PC-3 (cell line): ENCODE results near the gene FOXO4. TPM values are rescaled to one million over a fixed set of nuclear protein-coding genes. Genes with fewer than 3 reads are reported as not detected.
A peak's percentile ranks its signal among the peaks of the same experiment; 100 is the strongest.

Source experiments
- ATAC-seq: fragments of 200-7000 bp; cut with Tn5 transposase; 2 replicates; pipeline ENCODE4 v1.9.1; 2020; ENCODE audit warnings: mild to moderate bottlenecking, moderate library complexity
- BruUV-seq: library from RNA; stranded (reverse); fragments of 400-500 nt; replicated peaks from 2 replicates; lab custom pipeline; 2021; lab: Mats Ljungman, UMichigan
- CTCF ChIA-PET: fragments of 300-600 bp; sonication (Branson Sonifier 250); formaldehyde crosslinking; loops from one replicate; lab custom pipeline; 2022; ENCODE audit warnings: antibody characterized with exemption; lab: Charles Lee
- POLR2A ChIA-PET: fragments of 300-600 bp; sonication (Branson Sonifier 250); formaldehyde crosslinking; loops from one replicate; lab custom pipeline; 2022; ENCODE audit warnings: antibody characterized with exemption; ENCODE audit not compliant: unreplicated experiment; lab: Charles Lee
- DNase-seq: peaks from one replicate; pipeline ENCODE4 v3.0.0-alpha.2; 2015
- H2AFZ ChIP-seq: fragments of 300-600 bp; sonication (generic); 2 replicates; pipeline ENCODE4 v1.6.0; 2016; ENCODE audit warnings: antibody characterized with exemption, low read length
- H3F3A ChIP-seq: fragments of 300-600 bp; sonication (generic); one replicate; pipeline ENCODE4 v1.6.0; 2017; ENCODE audit warnings: antibody characterized with exemption, low read length, control low read depth, mild to moderate bottlenecking; ENCODE audit not compliant: unreplicated experiment
- H3K27ac ChIP-seq: fragments of 300-600 bp; sonication (generic); 2 replicates; pipeline ENCODE4 v1.5.1; 2016; ENCODE audit warnings: mild to moderate bottlenecking, low read length
- H3K27me3 ChIP-seq: fragments of 300-600 bp; sonication (generic); 2 replicates; pipeline ENCODE4 v1.6.1; 2016; ENCODE audit warnings: low read length, mixed read lengths
- H3K36me3 ChIP-seq: fragments of 300-600 bp; sonication (generic); 2 replicates; pipeline ENCODE4 v1.6.1; 2016; ENCODE audit warnings: low read depth, mixed run types, low read length, mixed read lengths
- H3K4me1 ChIP-seq: fragments of 300-600 bp; sonication (generic); 2 replicates; pipeline ENCODE4 v1.5.1; 2016; ENCODE audit warnings: low read length; ENCODE audit not compliant: insufficient read depth
- H3K4me2 ChIP-seq: fragments of 300-600 bp; sonication (generic); 2 replicates; pipeline ENCODE4 v1.6.0; 2016; ENCODE audit warnings: low read length
- H3K4me3 ChIP-seq: fragments of 300-600 bp; sonication (generic); 2 replicates; pipeline ENCODE4 v1.5.1; 2016; ENCODE audit warnings: mild to moderate bottlenecking, low read length, mixed read lengths
- H3K79me2 ChIP-seq: fragments of 300-600 bp; sonication (generic); 2 replicates; pipeline ENCODE4 v1.6.1; 2017; ENCODE audit warnings: low read length, mixed read lengths
- H3K9ac ChIP-seq: fragments of 300-600 bp; sonication (generic); 2 replicates; pipeline ENCODE4 v1.6.0; 2016; ENCODE audit warnings: mild to moderate bottlenecking, low read length
- H3K9me2 ChIP-seq: fragments of 300-600 bp; sonication (generic); replicated peaks from 2 replicates; pipeline ENCODE4 v1.6.1; 2016; ENCODE audit warnings: mixed run types, low read length, mixed read lengths
- H3K9me3 ChIP-seq: fragments of 300-600 bp; sonication (generic); 2 replicates; pipeline ENCODE4 v1.6.1; 2016; ENCODE audit warnings: low read length, mixed read lengths
- H4K20me1 ChIP-seq: fragments of 300-600 bp; sonication (generic); 2 replicates; pipeline ENCODE4 v1.6.1; 2016; ENCODE audit warnings: low read length, mixed read lengths
- CTCF ChIP-seq: fragments of 300-600 bp; sonication (generic); conservative IDR thresholded peaks from 2 replicates; pipeline ENCODE4 v1.5.1; 2017; ENCODE audit warnings: antibody characterized with exemption, low read depth, mild to moderate bottlenecking, low read length
- EZH2 ChIP-seq: fragments of 300-600 bp; sonication (generic); IDR thresholded peaks from one replicate; pipeline ENCODE4 v1.6.1; 2017; ENCODE audit warnings: antibody characterized with exemption, mild to moderate bottlenecking, low read length; ENCODE audit not compliant: unreplicated experiment
- EZH2phosphoT487 ChIP-seq: fragments of 300-600 bp; sonication (generic); IDR thresholded peaks from 2 replicates; pipeline ENCODE4 v1.6.1; 2018; ENCODE audit warnings: mild to moderate bottlenecking, antibody characterized with exemption, low read length, borderline replicate concordance
- intact Hi-C: fragments of 100-400 bp; cut with micrococcal nuclease; formaldehyde crosslinking; loops from 2 replicates; pipeline ENCODE4 v1.9.0; 2023
- total RNA-seq: library from RNA; depleted of rRNA; stranded (reverse); fragments of >200 nt; gene quantifications from 2 replicates; pipeline ENCODE4 v1.2.3, GENCODE V29; 2014

FOXO4 gene
- total RNA-seq, 1 experiment from 2014 or later = 5.1 TPM

- Histone ChIP-seq H2AFZ (no peak overlapping the region), H3K79me2 (no peaks in the 10 kb centered on the region), H3F3A (no peaks in the 10 kb centered on the region), H3K9ac (no peak overlapping the region), H4K20me1 (no peaks in the 10 kb centered on the region), H3K27ac (no peak overlapping the region), H3K4me2 (no peak overlapping the region), H3K4me3 (no peak overlapping the region), H3K27me3 (no peaks in the 10 kb centered on the region), H3K9me3 (no peaks in the 10 kb centered on the region), H3K4me1 (peaks cover under 1% of the 10 kb centered on the region; the same call in 1 of the 2 replicates), H3K36me3 (peaks cover 5% of the 10 kb centered on the region; the same call in 1 of the 2 replicates), H3K9me2 (no peaks in the 10 kb centered on the region)
- no peak for DNase-seq
- ChIA-PET CTCF (no interaction called here), POLR2A (no interaction called here)
- ATAC-seq = no peak
- BruUV-seq = no TSS peak
- TF ChIP-seq CTCF = no peak
- TF ChIP-seq EZH2phosphoT487 = no peak
- TF ChIP-seq EZH2 = no peak
- intact Hi-C loops = no loop called here
These were observed 44.8 kb downstream of the FOXO4 start for GRCh38 chrX:71140440-71140839.

DNA sequence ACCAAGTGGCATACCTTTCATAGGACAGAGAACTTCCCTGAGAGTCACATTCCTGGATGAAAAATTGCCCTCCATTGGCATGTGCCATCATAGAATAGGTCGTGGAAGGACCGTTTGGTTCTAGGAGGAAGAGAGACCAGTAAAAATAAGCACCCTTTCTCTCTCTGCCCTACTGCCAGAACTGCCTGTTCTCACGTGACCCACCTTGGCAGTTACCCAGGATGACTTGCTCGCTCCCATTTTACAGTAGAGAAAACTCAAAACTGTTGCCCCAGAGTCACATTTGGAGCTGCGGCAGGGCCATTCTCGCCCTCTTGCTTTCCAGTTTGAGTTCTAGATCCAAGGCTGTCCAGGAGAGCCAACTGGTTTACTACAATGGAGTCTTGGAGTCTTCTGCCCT, 47.9 kb downstream of the FOXO4 start:
- DNase-seq (no peak), ATAC-seq (no peak)
- Histone ChIP-seq H3K27ac (no peak overlapping the region), H3K27me3 (no peaks in the 10 kb centered on the region), H3K4me3 (no peak overlapping the region), H3K4me1 (peaks cover 10% of the 10 kb centered on the region), H3K4me2 (no peak overlapping the region), H2AFZ (no peak overlapping the region), H3K79me2 (no peaks in the 10 kb centered on the region), H3K9me3 (no peaks in the 10 kb centered on the region), H4K20me1 (no peaks in the 10 kb centered on the region), H3K9ac (no peak overlapping the region), H3K36me3 (no peaks in the 10 kb centered on the region; the same call in 1 of the 2 replicates), H3K9me2 (no peaks in the 10 kb centered on the region), H3F3A (no peaks in the 10 kb centered on the region)
- POLR2A ChIA-PET = no interaction called here
- CTCF ChIA-PET = no interaction called here
- TF ChIP-seq CTCF = no peak
- TF ChIP-seq EZH2phosphoT487 = no peak
- TF ChIP-seq EZH2 = no peak
- TSS peak; percentile 30 for BruUV-seq
- intact Hi-C loops = no loop called here

DNA sequence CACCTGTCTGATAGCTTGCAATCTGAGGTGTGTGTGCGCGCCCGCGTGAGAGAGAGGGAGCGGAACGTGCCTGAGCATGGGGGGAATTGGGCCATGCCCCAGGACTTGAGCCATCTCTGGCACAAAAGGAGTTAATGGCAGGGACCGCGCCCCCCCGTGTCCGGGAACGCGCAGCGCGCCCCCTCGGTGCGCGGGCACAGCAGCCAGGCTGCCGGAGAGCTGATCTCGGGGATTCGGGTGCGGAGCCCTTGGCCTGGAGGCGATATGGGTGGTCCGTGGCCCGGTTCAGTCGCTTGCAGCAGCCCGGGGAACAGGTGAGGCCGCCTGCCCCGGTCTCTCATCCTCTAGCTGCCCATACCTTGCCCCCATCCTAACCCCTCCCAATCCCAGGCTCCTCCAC, 49.0 kb downstream of the FOXO4 start, which contains the start of gene NLGN3:
NLGN3 (plus strand) TSS at position 191 of the 400 bp plus-strand sequence. CDS start 2,909 bp downstream, outside the sequence.
- peak within 1 kb of the TSS; percentile 77; the same call in 1 of the 2 replicates for H3K4me2 ChIP-seq
- TF ChIP-seq EZH2 = no peak
- TF ChIP-seq EZH2phosphoT487 = no peak
- TF ChIP-seq CTCF = no peak
- CTCF ChIA-PET = no interaction called here

More for the DNA sequence above, 49.0 kb downstream of the FOXO4 start, which contains the start of gene NLGN3:
- H3K36me3 ChIP-seq = no peaks in the 10 kb centered on the region
- H4K20me1 ChIP-seq = no peaks in the 10 kb centered on the region
- ATAC-seq = no peak
- H3K27me3 ChIP-seq = no peaks in the 10 kb centered on the region
- H3K27ac ChIP-seq = no peak within 1 kb of the TSS
- H3K79me2 ChIP-seq = no peaks in the 10 kb centered on the region
- POLR2A ChIA-PET = interaction anchor here (0.7 kb wide), 1 partner anchor 26 kb away, joined by 3 read pairs; the partner anchor contains the start of gene MED12
- H3K4me1 ChIP-seq = peaks cover 10% of the 10 kb centered on the region
- no peak within 1 kb of the TSS for H2AFZ ChIP-seq
- no peak for DNase-seq
- H3F3A ChIP-seq = no peaks in the 10 kb centered on the region
- H3K9me3 ChIP-seq = no peaks in the 10 kb centered on the region
- BruUV-seq = no TSS peak
- intact Hi-C loops = no loop called here
- H3K4me3 ChIP-seq = no peak within 1 kb of the TSS
- H3K9ac ChIP-seq = no peak within 1 kb of the TSS
- H3K9me2 ChIP-seq = no peaks in the 10 kb centered on the region
